GM18873 (cell line): ENCODE results near the gene NPRL2.

Experiments used
- ATAC-seq: cut with Tn5 transposase; IDR thresholded peaks from one replicate; pipeline ENCODE4 v1.9.1; 2021; ENCODE audit warnings: mild to moderate bottlenecking, moderate library complexity, moderate number of reproducible peaks; ENCODE audit not compliant: unreplicated experiment, low FRiP score

The NPRL2 gene

DNA sequence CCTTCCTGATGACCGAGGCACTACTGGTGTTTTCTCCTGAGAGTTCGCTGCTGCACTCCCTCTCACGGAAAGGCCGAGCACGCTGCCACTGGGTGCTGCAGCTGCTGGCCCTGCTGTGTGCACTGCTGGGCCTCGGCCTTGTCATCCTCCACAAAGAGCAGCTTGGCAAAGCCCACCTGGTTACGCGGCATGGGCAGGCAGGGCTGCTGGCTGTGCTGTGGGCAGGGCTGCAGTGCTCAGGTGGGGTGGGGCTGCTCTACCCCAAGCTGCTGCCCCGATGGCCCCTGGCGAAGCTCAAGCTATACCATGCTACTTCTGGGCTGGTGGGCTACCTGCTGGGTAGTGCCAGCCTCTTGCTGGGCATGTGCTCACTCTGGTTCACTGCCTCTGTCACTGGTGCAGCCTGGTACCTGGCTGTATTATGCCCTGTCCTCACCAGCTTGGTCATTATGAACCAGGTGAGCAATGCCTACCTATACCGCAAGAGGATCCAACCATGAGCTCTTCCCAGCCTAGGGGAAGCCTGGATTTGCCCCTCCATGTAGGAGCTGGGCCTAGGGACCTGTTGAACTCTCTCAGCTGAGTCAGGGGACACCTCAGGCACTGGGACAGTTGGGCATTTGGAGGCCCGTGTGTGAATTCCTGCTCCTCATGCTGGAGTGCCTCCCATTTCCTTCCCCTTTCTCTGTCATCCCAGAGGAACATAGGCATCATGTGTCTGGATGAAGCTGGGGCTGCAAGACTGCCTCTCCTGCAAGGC, 2.9 kb upstream of the NPRL2 start:
- no peak for ATAC-seq

GRCh38 chr3:50352781-50353180, 2.2 kb upstream of the NPRL2 start:
- no peak for ATAC-seq

DNA sequence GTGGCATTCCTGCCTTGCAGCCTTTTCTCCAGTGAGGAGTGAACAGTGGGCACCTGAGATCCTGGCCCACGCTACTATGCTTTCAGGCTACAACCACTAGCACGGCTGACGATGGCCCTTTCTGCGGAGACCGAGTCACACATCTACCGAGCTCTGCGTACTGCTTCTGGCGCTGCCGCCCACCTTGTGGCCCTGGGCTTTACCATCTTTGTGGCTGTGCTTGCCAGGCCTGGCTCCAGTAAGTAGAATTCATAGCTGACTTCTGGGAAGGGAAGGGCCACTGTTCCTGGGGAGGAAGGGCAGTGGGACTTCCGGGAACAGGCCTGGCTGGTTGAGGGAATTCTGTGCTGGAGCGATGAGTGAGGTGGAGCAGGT, 735 bp upstream of the NPRL2 start:
- no peak for ATAC-seq

- no peak for ATAC-seq
Observed at GRCh38 chr3:50350213-50350526, 405 bp downstream of the NPRL2 start.

DNA sequence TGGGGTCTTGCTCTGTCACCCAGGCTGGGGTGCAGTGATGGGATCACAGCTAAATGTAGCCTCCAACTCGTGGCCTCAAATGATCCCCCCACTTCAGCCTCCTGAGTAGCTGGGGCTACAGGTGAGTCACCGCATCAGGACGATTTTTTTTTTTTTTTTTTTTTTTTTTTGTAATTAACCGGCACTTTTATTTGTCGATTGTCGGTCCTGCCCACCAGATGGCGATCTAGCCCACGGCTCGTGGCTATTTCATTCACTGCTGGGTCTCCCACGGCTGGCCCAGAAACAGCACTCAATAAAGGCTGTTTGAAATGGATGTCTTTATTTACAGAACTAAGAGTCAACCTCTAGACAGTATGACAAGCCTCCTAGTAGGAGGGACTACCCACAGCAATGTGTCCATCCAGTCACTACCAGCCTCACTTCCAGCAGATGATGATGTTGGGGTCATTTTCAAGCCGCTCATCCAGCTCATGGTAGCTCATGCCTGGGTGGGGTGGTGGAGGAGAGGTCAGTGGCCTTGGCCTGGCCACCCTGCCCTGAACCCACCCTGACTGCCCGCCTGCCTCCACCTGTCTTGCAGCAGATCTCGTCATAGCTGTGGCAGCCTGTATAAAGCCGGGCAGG, 3.3 kb downstream of the NPRL2 start:
- no peak for ATAC-seq

DNA sequence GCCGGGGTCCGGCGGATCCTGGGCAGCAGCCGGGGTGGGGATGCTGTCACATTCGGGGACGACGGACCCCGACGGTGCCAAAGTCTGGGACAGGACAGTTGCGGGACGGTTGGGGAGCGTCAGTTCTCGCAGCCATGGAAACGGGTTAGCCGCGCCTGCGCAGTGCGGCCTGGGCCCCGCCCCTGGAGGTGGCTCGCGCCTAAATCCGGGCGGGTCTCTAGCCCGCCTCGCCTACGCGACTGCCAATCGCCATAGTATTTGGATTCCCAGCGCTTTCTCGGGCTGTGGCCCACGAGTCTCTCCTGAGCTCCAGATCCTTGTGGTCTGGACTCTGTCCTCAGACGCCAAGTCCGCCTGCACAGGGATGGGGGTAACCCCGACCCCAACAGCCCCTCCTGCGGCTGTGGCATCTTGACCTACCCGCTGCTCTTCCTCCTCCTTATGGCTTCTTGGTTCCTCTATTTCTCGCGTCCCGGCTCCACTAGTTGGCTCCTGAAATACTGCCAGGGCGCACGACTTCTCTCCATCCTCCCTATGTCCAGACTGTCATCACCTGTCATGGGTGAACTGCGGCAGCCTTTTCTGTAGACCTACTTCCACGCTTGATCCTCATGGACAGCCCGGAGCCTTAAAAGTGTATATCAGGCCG, 4.9 kb downstream of the NPRL2 start, which contains the start of gene ZMYND10:
Gene ZMYND10, minus strand, starts transcription at position 147 of the 649 bp plus-strand sequence. CDS start 153 bp downstream, outside the sequence.
- ATAC-seq = no peak

- ATAC-seq = no peak
Observed at GRCh38 chr3:50345008-50345407, 5.6 kb downstream of the NPRL2 start.

DNA sequence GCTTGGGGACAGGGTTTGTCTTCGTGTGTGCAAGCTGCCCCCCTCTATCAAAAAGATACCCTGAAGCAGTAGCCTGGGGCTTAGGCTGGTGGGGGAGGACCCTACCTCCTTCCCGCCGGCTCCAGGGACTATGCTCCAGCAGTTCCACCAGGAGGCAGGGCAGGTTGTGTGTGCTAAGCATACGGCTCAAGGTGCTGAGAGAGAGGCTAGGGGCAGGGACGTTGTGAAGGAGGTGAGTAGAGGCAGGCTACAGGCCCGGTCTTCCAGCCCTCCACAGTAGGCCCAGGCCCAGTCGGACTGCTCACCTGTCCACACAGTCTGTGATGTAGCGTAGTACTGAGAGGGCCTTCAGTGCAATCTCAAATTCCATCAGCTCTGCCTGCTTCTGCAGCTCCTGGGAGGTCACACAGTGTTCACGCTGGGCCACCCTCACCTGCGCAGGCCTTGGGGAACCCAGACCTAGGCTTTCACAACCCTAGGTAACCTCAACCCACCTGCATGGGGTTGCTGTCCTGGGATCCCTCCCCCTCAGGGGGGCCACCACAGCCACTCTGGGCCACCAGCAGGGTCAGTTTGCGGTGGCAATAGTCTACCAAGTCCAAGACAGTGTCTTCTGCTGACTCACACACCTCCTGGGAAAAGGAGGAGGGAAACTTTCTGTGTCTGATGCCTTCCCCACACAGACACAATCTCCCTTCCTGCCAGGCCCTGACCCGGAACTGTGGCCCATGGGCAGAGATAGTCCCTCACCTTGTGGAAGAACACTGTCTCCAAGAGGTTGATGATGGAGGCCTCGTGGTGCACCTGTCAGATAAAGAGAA, 7.6 kb downstream of the NPRL2 start:
- no peak for ATAC-seq

GRCh38 chr3:50341996-50342650, 8.5 kb downstream of the NPRL2 start:
- ATAC-seq = no peak

- ATAC-seq = no peak
Observed at GRCh38 chr3:50341537-50341936, 9.0 kb downstream of the NPRL2 start.

DNA sequence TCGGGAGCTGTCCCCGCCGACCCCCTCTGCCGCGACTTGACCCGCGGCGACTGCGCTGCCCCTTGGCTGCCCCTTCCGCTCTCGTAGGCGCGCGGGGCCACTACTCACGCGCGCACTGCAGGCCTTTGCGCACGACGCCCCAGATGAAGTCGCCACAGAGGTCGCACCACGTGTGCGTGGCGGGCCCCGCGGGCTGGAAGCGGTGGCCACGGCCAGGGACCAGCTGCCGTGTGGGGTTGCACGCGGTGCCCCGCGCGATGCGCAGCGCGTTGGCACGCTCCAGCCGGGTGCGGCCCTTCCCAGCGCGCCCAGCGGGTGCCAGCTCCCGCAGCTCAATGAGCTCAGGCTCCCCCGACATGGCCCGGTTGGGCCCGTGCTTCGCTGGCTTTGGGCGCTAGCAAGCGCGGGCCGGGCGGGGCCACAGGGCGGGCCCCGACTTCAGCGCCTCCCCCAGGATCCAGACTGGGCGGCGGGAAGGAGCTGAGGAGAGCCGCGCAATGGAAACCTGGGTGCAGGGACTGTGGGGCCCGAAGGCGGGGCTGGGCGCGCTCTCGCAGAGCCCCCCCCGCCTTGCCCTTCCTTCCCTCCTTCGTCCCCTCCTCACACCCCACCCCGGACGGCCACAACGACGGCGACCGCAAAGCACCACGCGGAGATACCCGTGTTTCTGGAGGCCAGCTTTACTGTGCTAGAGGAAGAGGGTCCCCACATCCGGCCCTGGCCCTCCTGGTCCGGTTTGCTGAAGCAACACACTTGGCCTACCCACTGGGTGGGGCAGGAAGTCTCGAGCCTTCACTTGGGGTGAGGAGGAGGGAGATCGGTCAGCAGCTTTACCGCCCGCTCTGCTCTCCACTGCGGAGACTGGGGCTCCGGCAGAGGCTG, 9.9 kb downstream of the NPRL2 start, which contains the start of gene RASSF1:
Gene RASSF1, minus strand, starts transcription at position 389 of the 882 bp plus-strand sequence. Its CDS starts 31 bp downstream, at position 358.
- ATAC-seq = no peak

GRCh38 chr3:50340147-50340447, 10.5 kb downstream of the NPRL2 start:
- ATAC-seq = no peak

- no peak for ATAC-seq
Observed at GRCh38 chr3:50339485-50340146, 11.0 kb downstream of the NPRL2 start.

DNA sequence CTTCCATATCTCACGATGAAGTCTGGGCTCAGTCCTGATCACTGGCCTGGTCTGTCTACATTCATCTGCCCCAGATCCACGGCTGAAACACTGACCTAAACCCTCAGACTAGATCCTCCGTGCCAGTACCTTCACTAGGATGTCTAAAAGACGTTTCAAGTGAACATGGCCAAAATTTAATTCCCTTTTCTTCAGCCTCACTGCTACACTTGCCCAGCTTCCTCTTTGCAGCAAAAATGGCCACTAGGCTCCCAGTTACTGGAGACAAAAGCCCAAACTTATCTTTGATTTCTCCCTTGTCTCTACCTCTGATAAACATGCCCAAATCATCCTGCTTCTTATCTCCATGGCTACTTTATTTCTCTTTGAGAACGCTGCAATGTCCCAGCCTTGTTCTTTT, 11.6 kb downstream of the NPRL2 start:
- no peak for ATAC-seq

DNA sequence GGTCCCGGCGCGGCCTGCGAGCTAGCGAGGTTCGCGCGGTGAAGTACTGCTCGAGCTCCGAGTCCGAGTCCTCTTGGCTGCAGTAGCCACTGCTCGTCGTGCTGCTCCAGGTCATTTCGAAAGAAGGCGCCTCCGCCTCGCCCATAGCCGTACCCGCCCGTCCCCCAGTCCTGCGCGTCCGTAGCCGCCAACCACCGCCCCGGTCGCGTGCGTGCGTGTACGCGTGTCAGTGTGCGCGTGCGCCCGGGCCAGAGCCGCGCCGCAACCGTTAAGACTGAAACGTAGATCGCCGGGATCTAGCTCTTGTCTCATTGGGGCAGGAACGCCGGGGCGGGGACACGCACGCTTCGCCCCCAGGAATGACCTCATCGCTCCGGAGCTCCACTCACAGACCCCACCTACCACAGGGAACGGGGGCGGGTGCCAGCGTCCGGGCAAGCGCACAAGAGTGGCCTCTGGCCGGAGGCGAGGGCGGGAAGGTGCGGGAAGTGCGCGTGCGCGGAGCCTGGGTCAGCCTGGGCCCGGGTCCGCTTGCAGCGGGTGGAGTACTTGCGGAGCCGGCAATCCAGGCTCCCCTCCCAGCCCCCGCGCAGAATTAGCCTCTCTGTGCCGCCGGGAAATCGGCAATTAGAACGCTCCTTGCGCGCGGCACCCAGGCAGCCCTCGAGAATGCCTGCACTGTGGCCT, 13.3 kb downstream of the NPRL2 start:
- peak; percentile 75 for ATAC-seq

DNA sequence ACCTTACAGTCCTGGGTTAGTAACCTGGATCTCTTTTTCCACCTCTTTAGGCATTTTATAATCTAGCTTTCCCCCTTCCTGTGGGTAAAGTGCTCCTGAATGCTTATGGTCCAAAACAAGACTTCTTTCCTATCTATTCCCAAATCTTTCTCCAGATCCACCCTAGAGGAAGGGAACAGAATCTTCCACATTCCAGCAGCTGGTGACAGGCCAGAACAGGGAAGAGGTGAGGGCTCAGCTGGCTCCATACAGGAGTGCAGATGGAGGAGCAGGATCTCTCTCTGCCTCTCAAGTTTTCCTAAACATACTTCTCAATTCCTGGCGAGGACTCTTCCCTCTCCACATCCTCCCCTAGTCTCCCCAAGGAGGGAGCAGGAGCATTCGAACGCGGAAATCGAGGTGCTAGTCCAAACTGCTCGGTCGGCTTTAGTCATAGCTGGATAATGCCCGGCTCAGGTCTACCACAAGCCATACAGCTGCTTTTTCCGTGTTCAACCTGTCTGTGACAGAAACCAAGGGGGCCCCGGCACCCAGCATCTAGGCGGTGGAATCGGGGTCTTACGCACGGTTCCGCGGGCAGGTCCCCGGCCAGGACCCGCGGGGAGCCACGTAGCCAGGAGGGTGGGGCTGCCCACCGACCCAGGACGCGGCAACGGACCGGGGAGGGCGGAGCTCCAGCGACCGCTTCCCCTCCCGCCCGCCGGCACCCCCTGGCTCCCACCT, 14.0 kb downstream of the NPRL2 start:
- peak; percentile 24 for ATAC-seq

DNA sequence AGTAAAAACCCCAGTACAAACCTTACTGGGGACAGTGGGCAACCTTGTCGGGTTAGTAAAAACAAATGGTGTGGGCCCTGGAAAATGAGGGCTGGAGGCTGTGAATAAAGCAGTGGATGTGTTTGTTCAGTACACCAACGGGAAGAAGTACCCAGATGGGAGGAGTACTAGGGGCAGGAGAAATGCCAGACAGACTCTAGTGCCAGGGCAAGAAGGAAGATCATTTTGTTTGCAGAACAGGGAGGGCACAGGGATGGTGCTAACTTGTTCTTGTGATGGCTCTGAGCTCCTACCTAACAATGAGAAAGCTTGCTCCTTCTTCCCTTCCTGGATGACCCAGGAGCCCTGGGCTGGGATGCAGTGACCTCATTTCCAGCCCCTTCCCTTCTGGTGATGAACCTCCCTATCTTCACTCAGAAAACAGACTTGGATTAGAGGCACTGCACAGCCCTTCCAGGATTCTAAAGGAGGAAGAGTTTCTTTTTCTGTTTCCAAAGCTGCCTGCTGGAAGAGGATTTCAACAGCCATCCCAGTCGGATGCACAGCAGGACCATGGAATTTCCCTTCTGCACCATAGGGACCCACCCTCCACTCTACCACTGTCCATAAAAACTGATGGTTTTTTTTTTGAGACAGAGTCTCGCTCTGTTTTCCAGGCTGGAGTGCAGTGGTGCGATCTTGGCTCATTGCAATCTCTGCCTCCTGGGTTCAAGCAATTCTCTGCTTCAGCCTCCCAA, 16.1 kb downstream of the NPRL2 start:
- ATAC-seq = no peak
